Astrocyte of the cerebellum (primary cell): ENCODE data around the gene RPL37A.

Experiments used
- DNase-seq: peaks from one replicate; pipeline ENCODE4 v3.0.0-alpha.2; 2011; ENCODE audit warnings: low read depth
- H3K4me3 ChIP-seq: 2 replicates; pipeline ENCODE4 v1.5.1; 2011; ENCODE audit warnings: mild to moderate bottlenecking, low read depth, low read length, moderate library complexity
- in situ Hi-C: cut with HindIII; loops from 2 replicates; pipeline ENCODE4 v1.10.0; 2017; ENCODE audit warnings: low sequenced_read_pairs
- TF ChIP-seq, protein P1 (sequence below): IDR thresholded peaks from 2 replicates; pipeline ENCODE4 v1.5.1; 2012; ENCODE audit warnings: low read length, low read depth, moderate library complexity, mild to moderate bottlenecking; ENCODE audit errors: missing control alignments

The RPL37A gene

GRCh38 chr2:216485745-216486144, 12.9 kb upstream of the RPL37A start:
- H3K4me3 ChIP-seq: no peak overlapping the region
- no peak for DNase-seq
- in situ Hi-C loops: no loop called here
- TF ChIP-seq, protein P1, sequence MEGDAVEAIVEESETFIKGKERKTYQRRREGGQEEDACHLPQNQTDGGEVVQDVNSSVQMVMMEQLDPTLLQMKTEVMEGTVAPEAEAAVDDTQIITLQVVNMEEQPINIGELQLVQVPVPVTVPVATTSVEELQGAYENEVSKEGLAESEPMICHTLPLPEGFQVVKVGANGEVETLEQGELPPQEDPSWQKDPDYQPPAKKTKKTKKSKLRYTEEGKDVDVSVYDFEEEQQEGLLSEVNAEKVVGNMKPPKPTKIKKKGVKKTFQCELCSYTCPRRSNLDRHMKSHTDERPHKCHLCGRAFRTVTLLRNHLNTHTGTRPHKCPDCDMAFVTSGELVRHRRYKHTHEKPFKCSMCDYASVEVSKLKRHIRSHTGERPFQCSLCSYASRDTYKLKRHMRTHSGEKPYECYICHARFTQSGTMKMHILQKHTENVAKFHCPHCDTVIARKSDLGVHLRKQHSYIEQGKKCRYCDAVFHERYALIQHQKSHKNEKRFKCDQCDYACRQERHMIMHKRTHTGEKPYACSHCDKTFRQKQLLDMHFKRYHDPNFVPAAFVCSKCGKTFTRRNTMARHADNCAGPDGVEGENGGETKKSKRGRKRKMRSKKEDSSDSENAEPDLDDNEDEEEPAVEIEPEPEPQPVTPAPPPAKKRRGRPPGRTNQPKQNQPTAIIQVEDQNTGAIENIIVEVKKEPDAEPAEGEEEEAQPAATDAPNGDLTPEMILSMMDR: no peak

- TF ChIP-seq, protein P1: no peak
- no peak for DNase-seq
- no peak overlapping the region for H3K4me3 ChIP-seq
- in situ Hi-C loops: no loop called here
Observed at GRCh38 chr2:216486271-216486670, 12.4 kb upstream of the RPL37A start.

DNA sequence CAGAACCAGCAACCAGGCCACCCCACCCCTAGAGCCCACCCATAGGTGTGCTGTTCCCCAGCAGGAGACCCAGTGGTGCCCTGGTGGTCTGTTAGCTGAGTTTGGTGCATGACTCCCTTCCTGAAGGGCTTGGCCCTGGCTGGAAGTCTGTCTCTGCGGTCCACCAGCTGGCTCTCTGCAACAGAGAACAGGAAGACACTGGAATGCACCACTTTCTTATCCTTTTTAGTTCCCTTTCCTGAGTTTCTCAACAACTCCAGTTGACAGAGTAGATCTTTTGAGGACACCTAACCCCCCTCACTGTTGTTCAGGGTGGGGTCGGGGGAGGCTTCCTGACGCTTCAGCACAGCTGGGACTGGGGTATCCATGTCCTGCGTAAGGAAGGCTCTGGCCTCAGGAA, 11.9 kb upstream of the RPL37A start:
- in situ Hi-C loops: no loop called here
- TF ChIP-seq, protein P1: no peak
- DNase-seq: no peak
- H3K4me3 ChIP-seq: no peak overlapping the region

DNA sequence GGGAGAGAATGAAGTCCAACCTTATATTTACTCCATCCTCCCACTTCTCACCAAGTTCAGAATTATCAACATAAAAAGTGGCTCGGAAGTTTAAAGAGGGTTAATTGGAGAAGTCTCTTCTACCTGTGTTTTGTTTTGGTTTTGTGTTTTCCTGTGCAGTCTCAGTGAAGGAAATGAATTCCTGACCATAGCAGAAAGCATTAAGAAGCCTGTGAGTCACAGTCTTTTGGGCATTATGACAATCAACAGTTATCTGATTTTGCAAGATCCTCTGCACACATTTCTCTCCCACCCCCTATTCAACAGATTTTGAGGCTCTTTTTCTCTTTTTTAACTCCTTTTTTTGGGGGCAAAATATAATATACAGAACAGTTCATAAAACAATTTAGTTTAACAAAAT, 8.6 kb upstream of the RPL37A start:
- DNase-seq: peak; percentile 53
- no peak overlapping the region for H3K4me3 ChIP-seq
- in situ Hi-C loops: no loop called here
- TF ChIP-seq, protein P1: no peak

DNA sequence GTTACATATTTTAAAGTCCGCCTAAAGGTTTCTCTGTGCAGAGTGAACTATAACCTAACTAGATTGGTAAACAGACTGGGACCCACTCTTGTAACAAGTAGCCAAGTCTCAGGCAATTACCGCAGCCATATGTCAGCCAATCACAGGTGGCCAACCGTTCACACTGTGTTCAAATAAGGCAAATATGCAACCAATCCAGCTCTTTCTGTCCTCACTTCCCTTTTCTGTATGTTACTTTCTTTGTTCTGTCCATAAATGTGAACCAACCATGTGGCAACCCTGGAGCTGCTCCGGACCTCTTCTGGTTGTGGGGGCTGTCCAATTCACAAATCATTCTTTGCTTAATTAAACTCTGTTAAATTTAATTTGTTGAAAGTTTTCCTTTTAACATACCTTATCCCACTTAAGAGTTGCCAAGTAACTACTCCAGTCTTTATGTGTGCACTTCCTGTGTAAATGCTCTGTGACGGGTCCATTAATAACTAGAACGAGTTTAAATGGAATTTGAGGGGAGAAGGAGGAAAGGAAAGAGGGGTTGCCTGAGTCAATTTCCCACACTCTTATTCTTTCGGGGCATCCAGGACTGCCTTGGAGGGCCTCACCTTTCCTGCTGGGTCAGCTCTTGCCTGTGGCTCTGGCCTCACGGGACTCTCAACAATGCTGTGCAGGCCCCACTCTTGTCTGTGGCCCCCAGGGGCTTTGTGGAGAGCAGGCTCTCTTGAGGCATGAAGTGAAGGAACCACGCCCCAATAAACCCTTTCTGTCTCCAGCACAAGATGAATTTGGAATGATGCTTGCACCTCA, 6.6 kb upstream of the RPL37A start:
- in situ Hi-C loops: no loop called here
- TF ChIP-seq, protein P1: no peak
- no peak overlapping the region for H3K4me3 ChIP-seq
- DNase-seq: no peak

DNA sequence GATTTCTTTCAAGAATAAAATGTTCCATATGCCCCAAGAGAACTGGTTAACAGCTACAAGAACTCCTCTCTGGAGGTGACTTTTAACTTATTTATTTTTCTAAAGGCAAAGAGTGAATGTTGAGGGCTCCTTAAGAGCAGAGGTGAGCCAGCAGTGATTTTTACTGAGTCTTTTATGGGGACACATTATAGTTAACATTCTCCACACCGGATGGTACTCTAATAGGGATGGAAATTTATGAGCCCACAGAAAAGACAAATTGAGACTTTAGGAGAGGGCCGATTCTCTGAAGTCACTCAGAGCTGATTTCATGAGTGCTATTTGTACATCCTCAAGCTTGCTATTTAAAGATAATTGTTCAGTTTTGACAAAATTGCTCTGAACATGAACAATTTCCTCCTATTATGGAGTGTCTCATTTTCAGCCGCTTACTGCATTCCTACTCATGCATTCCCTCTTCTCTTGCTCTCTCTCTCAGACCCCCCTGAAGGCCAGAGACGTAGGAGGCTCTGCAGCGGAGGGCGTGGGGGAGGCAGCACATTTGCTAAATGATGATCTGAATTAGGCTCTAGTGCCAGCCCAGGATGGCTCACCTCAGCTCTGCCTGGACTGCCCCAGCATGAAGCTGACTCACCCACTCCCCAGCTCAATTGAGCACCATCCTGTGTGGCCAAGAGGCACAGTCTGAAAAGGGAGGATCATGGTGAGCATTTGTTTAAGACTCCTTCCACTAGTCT, 5.9 kb upstream of the RPL37A start:
- H3K4me3 ChIP-seq: no peak overlapping the region
- DNase-seq: no peak
- TF ChIP-seq, protein P1: no peak
- in situ Hi-C loops: no loop called here
